ENCODE data around the gene CGB7.
"Not testable (repeated sequence)": the region's sequence is repeated elsewhere in the genome, so short reads cannot be mapped to it uniquely, and the experiment has no call there.

Gene CGB7

DNA sequence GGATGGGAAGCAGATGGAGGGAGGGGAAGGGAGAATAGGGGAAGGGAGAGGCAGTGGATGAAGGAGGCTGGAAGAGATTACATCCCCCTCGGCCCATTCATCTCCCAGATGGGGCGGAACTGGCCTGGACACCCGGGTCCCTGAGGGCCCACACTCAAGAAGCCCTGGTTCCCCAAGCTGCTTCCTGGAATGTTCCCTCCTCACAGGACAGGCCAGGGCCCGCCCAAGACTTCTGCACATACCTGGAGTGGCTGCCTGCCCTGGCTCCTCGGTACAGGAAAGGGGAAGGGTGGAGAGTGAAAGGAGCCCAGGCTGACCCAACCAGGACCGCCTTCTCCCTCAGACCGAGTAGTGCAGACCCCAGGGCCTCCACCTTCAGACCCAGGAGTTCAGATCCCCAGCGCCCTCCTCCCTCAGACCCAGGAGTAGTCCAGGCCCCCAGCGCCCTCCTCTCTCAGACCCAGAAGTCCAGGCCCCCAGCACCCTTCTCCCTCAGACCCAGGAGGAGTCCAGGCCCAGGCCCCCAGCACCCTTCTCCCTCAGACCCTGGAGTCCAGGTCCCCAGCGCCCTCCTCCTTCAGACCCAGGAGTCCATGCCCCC lies 6.6 kb upstream of the CGB7 start:
- TF ChIP-seq POU2F2 (IDR thresholded peaks at IDR 0.05; ENCODE audit: low read depth, low read length) (no peak), PAX5 (IDR thresholded peaks at IDR 0.05; ENCODE audit: insufficient read depth, low read length, severe bottlenecking) (no peak), POLR2AphosphoS5 (IDR thresholded peaks at IDR 0.05; ENCODE audit: low read depth, low read length) (no peak), SPI1 (IDR thresholded peaks at IDR 0.05; ENCODE audit: low read depth, low read length) (no peak), TAF1 (IDR thresholded peaks at IDR 0.05; ENCODE audit: low read depth, low read length) (no peak), POLR2A (IDR thresholded peaks at IDR 0.05; ENCODE audit: low read depth, low read length) (no peak)
- no peak for DNase-seq (ENCODE audit: insufficient read length, low spot score)
- FAIRE-seq, result no peak

DNA sequence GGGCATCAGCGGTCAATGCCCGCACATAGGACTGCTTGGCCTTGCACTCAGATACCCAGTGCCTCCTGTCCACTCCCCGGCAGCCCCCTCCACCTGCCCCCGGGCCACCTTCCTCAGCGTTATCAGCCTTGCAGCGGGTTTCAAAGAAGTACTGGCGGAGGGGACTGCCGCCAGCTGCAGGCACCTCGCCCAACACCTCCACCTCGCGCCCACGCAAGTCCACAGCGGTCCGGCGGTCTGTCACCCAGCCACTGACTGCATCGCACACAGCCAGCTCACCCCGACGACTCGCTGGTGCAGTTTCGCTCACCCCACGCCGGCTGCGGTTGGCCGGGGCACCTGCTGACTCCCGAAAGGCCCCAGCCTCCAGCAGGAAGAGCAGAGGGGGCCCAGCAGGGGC lies 3.9 kb upstream of the CGB7 start:
- TF ChIP-seq POLR2AphosphoS5 (IDR thresholded peaks at IDR 0.05; ENCODE audit: low read depth, low read length) (no peak), TAF1 (IDR thresholded peaks at IDR 0.05; ENCODE audit: low read depth, low read length) (no peak), SPI1 (IDR thresholded peaks at IDR 0.05; ENCODE audit: low read depth, low read length) (no peak), POLR2A (IDR thresholded peaks at IDR 0.05; ENCODE audit: low read depth, low read length) (no peak), POU2F2 (IDR thresholded peaks at IDR 0.05; ENCODE audit: low read depth, low read length) (no peak), PAX5 (IDR thresholded peaks at IDR 0.05; ENCODE audit: insufficient read depth, low read length, severe bottlenecking) (no peak)
- DNase-seq (ENCODE audit: insufficient read length, low spot score), result no peak
- no peak for FAIRE-seq

DNA sequence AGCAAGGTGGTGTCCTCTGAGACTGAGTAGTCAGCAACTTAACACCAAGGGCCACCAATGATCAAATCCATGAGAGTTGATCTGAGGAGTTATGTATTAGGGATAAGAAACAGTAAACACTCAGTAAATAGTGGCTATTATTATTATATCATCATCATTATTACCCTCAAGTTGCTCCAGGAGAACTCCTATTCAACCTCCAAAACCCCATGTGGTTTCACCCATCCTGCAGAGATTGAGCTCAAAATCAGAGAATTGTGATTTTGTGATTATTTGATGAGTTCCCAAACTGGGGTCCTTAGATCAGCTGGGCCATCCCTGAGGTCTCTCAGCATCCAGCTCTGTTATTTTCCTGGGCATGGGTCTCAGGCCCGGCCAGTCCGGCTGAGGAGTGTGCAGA lies 3.5 kb upstream of the CGB7 start:
- TF ChIP-seq TAF1 (IDR thresholded peaks at IDR 0.05; ENCODE audit: low read depth, low read length) (no peak), POLR2AphosphoS5 (IDR thresholded peaks at IDR 0.05; ENCODE audit: low read depth, low read length) (no peak), SPI1 (IDR thresholded peaks at IDR 0.05; ENCODE audit: low read depth, low read length) (no peak), POU2F2 (IDR thresholded peaks at IDR 0.05; ENCODE audit: low read depth, low read length) (no peak), POLR2A (IDR thresholded peaks at IDR 0.05; ENCODE audit: low read depth, low read length) (no peak), PAX5 (IDR thresholded peaks at IDR 0.05; ENCODE audit: insufficient read depth, low read length, severe bottlenecking) (no peak)
- DNase-seq (ENCODE audit: insufficient read length, low spot score) (no peak), FAIRE-seq (no peak)

DNA sequence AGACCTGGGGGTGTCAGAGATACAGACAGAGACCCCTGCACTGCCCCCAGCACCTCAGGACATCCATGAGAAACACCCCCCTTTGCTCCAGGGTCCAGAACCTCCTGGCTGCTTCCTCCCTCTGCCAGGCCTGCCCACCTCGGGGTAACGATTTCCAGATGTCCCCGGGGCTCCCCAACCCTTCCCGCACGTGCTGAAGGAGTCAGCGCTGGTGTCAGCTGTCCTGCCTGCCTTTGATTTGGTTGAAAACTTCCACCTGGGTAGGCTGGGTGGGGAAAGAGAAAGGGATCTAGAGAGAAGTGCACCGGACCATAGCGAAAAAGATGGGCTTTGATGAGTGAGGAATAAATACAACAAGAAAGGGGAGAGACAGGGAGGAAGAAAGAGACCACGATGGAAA lies 1.5 kb upstream of the CGB7 start:
- DNase-seq (ENCODE audit: insufficient read length, low spot score) (no peak), FAIRE-seq (no peak)
- TF ChIP-seq PAX5 (IDR thresholded peaks at IDR 0.05; ENCODE audit: insufficient read depth, low read length, severe bottlenecking), result no peak
- no peak for TF ChIP-seq POLR2AphosphoS5 (IDR thresholded peaks at IDR 0.05; ENCODE audit: low read depth, low read length)
- no peak for TF ChIP-seq TAF1 (IDR thresholded peaks at IDR 0.05; ENCODE audit: low read depth, low read length)
- no peak for TF ChIP-seq SPI1 (IDR thresholded peaks at IDR 0.05; ENCODE audit: low read depth, low read length)
- no peak for TF ChIP-seq POU2F2 (IDR thresholded peaks at IDR 0.05; ENCODE audit: low read depth, low read length)
- TF ChIP-seq POLR2A (IDR thresholded peaks at IDR 0.05; ENCODE audit: low read depth, low read length), result no peak

DNA sequence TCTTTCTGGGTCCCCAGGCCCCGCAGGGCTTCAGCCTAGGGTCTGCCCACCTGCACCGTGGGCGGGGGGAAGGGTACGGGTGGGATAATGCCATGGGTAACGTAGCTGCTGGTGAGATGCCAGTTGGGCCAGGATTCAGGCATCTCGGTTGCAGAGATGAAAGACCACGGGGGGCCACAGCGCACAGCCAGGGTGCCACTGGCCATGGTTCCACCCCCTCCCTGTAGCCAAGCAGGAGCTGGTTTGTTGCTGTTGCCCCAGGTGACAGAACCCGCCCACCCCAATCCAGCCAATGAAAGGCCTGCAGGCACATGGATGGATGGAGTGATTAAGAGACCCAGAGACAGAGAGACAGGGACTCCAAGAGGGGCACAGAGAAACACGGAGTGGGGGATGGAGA lies 1.0 kb upstream of the CGB7 start:
- no peak for DNase-seq (ENCODE audit: insufficient read length, low spot score)
- no peak for FAIRE-seq
- TF ChIP-seq POU2F2 (IDR thresholded peaks at IDR 0.05; ENCODE audit: low read depth, low read length) (no peak), POLR2AphosphoS5 (IDR thresholded peaks at IDR 0.05; ENCODE audit: low read depth, low read length) (no peak), TAF1 (IDR thresholded peaks at IDR 0.05; ENCODE audit: low read depth, low read length) (no peak), SPI1 (IDR thresholded peaks at IDR 0.05; ENCODE audit: low read depth, low read length) (no peak), PAX5 (IDR thresholded peaks at IDR 0.05; ENCODE audit: insufficient read depth, low read length, severe bottlenecking) (no peak), POLR2A (IDR thresholded peaks at IDR 0.05; ENCODE audit: low read depth, low read length) (no peak)

DNA sequence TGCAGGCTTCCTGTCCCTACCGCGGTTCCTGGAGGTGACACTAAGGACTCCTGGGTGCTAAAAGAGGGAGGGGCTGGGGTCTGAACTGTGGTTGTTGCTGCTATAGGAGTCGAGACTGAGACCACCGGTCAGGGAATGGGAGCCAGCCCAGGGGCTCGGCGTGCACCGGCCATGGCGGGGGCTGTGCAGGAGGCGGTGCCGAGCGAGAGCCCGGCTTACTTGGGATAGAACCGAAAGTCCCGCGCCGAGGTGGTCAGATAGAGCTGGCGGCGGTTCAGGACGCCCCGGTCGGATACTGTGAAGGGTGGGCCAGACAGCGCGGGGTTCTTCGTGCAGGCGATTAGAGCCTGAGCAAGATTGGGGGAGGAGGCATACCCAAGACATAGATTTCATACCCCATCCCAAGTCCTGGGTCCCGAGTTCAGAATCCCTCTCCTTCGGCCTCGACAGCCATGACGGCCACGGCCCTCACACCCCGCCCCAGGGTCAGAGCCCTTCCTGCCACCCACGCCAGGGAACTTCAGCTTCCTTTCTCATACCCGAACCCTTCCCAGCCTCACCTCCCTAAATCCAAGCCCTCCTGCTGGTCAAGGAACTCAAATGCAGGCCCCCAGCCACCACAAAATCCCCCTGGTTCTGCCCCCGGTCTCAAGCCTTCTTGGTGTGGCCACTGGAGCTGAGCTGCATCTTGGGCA lies 500 bp downstream of the CGB7 start:
- not testable (repeated sequence) for FAIRE-seq; DNase-seq (ENCODE audit: insufficient read length, low spot score)

DNA sequence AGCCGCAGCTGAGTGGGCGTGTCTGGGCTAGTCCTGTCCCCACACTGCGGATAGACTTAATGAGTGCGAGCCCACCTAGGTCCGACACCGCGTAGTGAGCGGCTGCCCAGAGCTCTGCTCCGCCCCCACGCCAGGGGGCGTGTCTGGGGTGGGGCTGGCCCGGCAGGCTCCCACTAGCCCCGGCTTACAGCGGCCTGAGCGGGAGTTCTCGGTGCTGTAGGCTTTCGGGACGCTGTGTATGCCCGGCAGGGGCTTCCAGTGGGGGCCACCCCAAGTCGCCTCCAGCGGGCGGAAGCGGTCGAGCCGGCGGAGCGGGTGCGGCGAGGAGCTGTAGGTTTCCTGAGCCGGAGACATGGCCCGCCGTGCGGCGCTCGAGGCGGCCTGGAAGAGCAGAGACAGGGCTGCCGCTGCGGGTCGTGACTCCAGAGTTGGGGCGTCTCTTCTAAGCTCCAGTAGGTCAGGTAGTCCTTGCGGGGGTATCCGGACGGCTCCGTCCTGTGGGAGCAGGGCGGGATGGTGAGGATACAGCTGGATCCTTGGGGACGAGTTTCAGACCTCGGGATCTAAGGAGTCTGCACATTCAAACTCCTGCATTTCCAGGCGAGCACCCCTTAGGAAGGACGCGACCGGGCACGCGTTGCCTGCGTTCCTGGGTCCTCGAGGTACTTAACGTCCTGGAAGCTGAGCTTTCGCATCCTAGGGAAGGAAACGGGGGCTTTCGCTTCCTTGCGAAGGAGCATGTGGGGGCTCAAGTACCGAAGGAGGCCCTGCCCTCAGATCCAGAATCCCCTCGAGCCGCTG lies 1.2 kb downstream of the CGB7 start:
- DNase-seq (ENCODE audit: insufficient read length, low spot score) (peak; percentile 84), FAIRE-seq (peak; percentile 62)
- no peak for TF ChIP-seq POU2F2 (IDR thresholded peaks at IDR 0.05; ENCODE audit: low read depth, low read length)
- TF ChIP-seq POLR2A (IDR thresholded peaks at IDR 0.05; ENCODE audit: low read depth, low read length), result no peak

DNA sequence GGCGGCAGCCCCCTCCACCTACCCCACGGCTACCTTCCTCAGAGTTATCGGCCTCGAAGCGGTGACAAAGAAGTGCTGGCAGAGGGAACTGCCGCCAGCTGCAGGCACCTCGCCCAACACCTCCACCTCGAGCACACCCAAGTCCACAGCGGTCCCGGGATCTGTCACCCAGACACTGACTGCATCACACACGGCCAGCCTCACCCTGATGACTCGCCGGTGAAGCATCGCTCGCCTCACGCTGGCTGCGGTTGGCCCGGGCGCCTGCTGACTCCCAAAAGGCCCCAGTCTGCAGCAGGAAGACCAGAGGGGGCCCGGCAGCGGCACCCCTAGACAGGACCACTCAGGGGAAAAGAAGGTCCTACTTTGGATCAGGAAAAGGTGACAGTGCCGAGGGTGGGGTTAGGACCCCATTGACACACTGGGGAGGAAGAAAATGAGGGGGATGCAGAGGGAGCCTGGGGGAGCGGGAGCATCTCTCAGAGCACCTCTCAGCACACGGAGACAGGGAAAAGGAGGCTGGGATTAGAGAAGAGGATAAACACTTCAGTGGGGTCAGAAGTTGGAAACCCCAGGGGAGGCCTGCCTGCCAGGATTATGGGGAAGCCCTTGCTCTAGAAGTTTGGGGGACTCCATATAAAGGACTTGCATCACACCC lies 7.0 kb downstream of the CGB7 start:
- not testable (repeated sequence) for FAIRE-seq; DNase-seq (ENCODE audit: insufficient read length, low spot score)

DNA sequence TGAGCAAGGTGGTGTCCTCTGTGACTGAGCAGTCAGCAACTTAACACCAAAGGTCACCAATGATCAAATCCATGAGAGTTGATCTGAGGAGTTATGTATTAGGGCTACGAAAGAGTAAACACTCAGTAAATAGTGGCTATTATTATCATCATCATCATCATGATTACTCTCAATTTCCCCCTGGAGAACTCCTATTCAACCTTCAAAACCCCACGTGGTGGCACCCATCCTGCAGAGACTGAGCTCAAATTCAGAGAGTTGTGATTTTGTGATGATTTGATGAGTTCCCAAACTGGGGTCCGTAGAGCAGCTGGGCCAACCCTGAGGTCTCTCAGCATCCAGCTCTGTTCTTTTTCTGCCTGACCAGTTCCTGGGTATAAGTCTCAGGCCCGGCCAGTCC lies 7.7 kb downstream of the CGB7 start:
- not testable (repeated sequence) for DNase-seq (ENCODE audit: insufficient read length, low spot score); FAIRE-seq

DNA sequence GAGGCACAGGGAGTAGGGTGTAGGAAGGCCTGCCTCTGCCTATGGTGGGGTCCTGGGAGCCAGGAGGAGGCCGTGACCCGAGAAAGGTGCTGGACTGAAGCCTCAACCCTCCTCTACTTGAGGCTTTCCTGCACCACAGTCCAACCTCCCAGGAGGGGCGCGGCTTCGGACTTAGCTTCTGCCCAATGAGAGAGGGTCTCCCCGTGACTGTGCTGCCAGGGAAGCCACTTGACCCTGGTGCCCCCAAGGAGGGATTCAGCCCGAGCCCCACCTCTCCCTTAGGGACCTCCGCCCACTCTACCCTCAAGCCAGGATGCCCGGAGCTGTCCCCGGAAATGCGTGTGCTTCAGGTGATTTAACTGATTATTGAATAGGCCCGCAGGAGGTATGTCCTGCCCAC lies 8.5 kb downstream of the CGB7 start, which contains the start of gene CGB8:
Gene CGB8 (minus strand): TSS at position 101 of the 400 bp plus-strand sequence. CDS start 372 bp downstream, outside the sequence.
- not testable (repeated sequence) for FAIRE-seq; DNase-seq (ENCODE audit: insufficient read length, low spot score)

DNA sequence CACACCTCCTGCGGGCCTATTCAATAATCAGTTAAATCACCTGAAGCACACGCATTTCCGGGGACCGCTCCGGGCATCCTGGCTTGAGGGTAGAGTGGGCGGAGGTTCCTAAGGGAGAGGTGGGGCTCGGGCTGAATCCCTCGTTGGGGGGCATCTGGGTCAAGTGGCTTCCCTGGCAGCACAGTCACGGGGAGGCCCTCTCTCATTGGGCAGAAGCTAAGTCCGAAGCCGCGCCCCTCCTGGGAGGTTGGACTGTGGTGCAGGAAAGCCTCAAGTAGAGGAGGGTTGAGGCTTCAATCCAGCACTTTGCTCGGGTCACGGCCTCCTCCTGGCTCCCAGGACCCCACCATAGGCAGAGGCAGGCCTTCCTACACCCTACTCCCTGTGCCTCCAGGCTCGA lies 14.0 kb downstream of the CGB7 start, which contains the start of gene CGB5:
Gene CGB5 (plus strand): TSS at position 301 of the 400 bp plus-strand sequence. CDS start 362 bp downstream, outside the sequence.
- not testable (repeated sequence) for FAIRE-seq; DNase-seq (ENCODE audit: insufficient read length, low spot score)

DNA sequence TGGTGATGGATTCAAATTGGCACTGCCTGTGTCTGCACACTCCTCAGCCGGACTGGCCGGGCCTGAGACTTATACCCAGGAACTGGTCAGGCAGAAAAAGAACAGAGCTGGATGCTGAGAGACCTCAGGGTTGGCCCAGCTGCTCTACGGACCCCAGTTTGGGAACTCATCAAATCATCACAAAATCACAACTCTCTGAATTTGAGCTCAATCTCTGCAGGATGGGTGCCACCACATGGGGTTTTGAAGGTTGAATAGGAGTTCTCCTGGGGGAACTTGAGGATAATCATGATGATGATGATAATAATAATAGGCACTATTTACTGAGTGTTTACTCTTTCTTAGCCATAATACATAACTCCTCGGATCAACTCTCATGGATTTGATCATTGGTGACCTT lies 14.9 kb downstream of the CGB7 start:
- FAIRE-seq; DNase-seq (ENCODE audit: insufficient read length, low spot score): not testable (repeated sequence)
